Ramos (cell line): ENCODE results near the gene AQP6.

Experiments
- in situ Hi-C: fragments of 300-500 bp; cut with MboI; formaldehyde crosslinking; loops from one replicate; pipeline ENCODE4 v1.14.3; 2022; ENCODE audit warnings: low sequenced_read_pairs; ENCODE audit not compliant: unreplicated experiment

The AQP6 gene

GRCh38 chr12:50019524-50019923, 46.8 kb downstream of the AQP6 start:
- in situ Hi-C loops = no loop called here

GRCh38 chr12:50021031-50021430, 48.3 kb downstream of the AQP6 start:
- in situ Hi-C loops = no loop called here

- in situ Hi-C loops = no loop called here
Measured at GRCh38 chr12:50022903-50023302, 50.2 kb downstream of the AQP6 start.

- in situ Hi-C loops = no loop called here
Measured at GRCh38 chr12:50024227-50024626, 51.5 kb downstream of the AQP6 start.

GRCh38 chr12:50024805-50025186, 52.0 kb downstream of the AQP6 start:
- in situ Hi-C loops = no loop called here

- in situ Hi-C loops = no loop called here
Measured at GRCh38 chr12:50025187-50026059, 52.7 kb downstream of the AQP6 start, which contains the start of gene RACGAP1. Gene RACGAP1, minus strand, starts transcription at chr12:50025494. Its CDS starts 8,779 bp downstream, at chr12:50016715.

- in situ Hi-C loops = no loop called here
Measured at GRCh38 chr12:50026691-50027090, 53.9 kb downstream of the AQP6 start.
